GM12874 (cell line): Measurements from ENCODE around the gene ZNF70.
A peak's percentile ranks its signal among the peaks of the same experiment; 100 is the strongest.

ENCODE experiments used
- TF ChIP-seq, protein P1 (sequence below): IDR thresholded peaks from 2 replicates; pipeline ENCODE4 v1.5.1; 2011; ENCODE audit warnings: low read depth, mild to moderate bottlenecking, control low read depth, low read length, moderate library complexity; ENCODE audit not compliant: insufficient read depth

Gene ZNF70

DNA sequence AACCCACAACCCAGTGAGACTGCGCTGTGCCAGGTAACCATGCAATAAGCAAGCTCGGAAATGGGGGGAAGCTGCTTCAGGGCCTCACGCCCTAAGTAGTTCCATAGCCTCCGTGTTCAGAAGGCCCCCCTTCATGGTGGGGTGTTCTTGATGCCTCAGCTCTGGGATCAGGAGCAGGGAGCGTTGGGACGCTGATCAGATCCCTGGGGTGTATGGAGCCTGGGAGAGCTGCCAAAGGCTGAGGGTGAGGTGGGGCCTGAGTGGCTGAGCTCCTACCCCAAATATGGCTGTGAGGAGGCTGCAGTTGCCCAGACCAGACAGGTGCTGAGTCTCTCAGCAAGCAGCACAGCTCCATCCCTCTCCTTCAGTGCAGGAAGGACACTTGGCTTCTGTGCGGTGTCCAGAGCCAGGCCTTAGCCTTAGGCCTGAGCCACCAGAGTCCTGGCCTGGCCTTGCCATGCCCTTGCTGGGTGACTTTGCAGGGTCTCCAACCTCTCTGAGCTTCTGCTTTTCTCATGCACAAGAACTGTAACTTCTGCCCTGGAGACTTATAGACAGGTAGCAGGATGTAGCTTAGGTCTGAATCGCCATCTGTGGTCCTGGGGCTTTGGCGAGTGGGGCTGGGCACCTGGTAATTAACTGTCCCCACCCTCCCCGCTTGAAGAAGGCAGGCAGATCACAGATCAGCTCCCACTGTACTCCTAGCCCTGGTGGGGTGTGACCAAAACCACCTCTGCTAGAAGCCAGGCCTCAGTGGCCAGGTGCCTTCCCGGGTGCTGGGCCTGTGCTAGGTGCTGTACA, 27.1 kb upstream of the ZNF70 start:
- TF ChIP-seq, protein P1, sequence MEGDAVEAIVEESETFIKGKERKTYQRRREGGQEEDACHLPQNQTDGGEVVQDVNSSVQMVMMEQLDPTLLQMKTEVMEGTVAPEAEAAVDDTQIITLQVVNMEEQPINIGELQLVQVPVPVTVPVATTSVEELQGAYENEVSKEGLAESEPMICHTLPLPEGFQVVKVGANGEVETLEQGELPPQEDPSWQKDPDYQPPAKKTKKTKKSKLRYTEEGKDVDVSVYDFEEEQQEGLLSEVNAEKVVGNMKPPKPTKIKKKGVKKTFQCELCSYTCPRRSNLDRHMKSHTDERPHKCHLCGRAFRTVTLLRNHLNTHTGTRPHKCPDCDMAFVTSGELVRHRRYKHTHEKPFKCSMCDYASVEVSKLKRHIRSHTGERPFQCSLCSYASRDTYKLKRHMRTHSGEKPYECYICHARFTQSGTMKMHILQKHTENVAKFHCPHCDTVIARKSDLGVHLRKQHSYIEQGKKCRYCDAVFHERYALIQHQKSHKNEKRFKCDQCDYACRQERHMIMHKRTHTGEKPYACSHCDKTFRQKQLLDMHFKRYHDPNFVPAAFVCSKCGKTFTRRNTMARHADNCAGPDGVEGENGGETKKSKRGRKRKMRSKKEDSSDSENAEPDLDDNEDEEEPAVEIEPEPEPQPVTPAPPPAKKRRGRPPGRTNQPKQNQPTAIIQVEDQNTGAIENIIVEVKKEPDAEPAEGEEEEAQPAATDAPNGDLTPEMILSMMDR = no peak

DNA sequence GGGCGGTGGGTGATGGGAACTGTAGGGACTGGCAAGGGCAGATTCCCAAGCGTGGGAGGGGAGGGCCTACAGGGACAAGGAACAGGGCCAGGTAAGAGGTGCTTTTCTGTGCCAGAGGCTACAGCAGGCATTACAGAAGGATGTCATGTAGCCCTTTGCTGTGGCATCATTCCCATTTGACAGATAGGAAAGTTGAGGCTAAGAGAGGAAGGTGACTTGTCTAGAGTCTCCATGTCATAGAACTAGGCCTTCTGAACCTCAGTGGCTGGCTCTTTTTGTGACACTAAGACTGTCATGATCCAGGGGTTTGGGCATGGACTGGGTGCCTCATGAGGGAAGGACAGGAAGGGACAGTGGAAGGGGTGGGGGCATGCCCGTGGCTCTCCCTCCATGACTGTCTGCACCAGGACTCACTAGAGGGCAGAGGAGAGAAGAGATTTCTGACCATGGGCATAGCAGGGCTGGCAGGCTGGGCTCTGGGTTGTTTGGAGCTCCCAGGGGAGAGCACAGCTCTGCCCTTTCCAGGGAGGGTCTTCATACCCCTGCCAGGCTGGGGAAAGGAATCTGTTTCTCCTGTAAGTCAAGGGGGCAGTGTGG, 25.0 kb upstream of the ZNF70 start:
- TF ChIP-seq, protein P1 = no peak

DNA sequence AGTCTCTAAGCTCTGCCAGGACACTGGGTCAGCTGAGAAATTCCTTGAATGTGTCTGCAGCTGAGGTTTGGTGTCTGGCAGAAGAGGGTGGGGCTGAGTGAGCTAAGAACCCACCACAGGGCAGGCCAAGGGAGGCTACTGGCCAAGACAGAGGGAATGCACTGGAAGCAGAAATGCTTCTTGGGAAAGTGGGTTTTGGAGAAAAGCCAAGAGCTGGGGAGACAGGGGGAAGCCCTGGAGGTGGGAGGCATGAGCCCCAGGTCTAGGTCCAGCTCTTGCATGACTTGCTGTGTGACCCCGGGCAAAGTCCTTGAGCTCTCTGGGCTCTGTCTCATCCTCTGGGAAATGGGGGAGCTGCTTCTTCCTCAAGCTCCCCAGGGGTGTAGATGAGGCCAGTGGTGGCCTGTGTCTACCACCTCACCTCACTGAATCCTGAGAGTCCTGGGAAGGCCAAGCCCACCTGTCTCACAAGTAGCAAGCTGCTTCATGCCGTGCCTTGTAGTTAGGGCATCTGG, 24.1 kb upstream of the ZNF70 start:
- TF ChIP-seq, protein P1 = no peak

DNA sequence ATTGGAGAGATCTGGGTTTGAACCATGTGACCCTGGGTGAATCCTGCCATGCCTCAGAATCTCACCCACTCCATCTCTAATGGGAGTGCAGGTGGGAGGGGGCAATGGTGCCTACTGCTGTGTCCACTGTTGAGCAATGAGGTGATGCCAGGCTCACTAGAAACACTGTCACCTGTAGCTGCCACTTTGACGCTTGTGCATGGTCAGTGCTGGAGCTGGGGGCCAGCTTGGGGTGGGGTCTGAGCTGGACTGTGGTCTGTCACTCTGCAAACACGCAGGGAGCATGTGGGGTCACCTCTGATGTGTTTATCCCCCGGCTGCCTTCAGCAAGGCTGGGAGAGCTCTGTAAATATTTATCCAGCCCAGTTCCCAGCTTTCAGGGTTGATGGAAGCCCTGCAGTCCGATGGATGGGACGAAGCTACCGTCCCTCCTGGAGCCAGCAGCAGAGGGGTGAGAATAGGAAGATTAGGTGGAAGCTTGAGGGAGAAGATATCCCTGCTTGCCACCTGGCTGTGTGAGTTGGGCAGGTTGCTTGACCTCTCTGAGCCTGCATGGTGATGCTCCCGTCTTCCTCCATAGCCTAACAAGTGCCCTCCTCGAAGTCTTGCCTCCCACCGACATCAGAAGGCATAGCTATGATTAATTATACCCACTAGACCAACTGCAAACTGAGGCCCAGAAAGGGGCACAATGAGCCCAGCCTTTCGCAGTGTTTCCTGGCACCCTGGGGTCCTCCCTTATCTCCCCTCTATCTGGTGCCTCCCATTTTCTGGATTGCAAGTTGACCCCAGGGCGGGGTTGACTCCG, 23.4 kb upstream of the ZNF70 start:
- TF ChIP-seq, protein P1 = no peak

- TF ChIP-seq, protein P1 = no peak
These were observed 22.7 kb upstream of the ZNF70 start for GRCh38 chr22:23773483-23774113.

DNA sequence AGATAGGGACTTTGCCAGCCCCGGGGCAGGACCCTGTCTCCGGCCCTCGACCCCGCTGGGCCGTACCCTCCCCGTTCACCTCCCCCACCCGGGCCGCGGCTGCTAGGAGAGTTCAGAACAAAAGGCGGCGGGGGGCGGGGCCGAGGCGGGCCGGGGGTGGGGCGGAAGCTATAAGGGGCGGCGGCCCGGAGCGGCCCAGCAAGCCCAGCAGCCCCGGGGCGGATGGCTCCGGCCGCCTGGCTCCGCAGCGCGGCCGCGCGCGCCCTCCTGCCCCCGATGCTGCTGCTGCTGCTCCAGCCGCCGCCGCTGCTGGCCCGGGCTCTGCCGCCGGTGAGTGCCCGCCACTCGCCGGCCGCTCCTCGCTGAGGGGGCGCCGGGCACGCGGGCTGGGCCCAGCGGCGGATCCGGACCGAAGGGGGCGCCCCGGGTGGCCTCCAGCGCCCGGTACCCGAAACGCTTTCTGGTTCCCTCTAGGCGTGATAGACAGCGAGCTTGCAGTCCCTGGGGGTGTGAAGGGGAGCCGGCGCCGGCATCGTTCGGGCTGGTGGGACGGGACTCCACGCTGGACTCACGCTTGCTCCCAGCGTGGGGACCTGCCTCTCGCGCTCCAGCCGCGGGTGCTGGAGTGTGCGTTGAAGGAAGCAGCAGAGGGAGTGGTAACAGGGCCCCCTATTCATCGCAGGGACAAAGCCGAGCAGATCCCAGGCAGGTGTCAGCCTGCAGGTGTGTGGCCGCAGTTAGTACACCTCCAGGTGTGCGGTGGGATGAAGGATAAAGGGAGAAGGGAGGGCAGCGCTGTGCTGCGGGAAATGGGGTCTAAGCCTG, 21.9 kb upstream of the ZNF70 start, which contains the start of gene MMP11:
Gene MMP11 (plus strand): TSS at position 201 of the 825 bp plus-strand sequence. CDS start 22 bp downstream, at position 223.
- TF ChIP-seq, protein P1 = 0 out of 2 replicates have a peak, but pooled peaks have one; percentile 15
